Activated T-helper 1 cell treated with Interleukin-2 at 50 U/mL for 16 hours (primary cell): ENCODE results near the gene GRK6.

Source experiments
- DNase-seq: peaks from one replicate; pipeline ENCODE4 v3.0.0-alpha.2; 2020; ENCODE audit warnings: low read depth

The GRK6 gene

DNA sequence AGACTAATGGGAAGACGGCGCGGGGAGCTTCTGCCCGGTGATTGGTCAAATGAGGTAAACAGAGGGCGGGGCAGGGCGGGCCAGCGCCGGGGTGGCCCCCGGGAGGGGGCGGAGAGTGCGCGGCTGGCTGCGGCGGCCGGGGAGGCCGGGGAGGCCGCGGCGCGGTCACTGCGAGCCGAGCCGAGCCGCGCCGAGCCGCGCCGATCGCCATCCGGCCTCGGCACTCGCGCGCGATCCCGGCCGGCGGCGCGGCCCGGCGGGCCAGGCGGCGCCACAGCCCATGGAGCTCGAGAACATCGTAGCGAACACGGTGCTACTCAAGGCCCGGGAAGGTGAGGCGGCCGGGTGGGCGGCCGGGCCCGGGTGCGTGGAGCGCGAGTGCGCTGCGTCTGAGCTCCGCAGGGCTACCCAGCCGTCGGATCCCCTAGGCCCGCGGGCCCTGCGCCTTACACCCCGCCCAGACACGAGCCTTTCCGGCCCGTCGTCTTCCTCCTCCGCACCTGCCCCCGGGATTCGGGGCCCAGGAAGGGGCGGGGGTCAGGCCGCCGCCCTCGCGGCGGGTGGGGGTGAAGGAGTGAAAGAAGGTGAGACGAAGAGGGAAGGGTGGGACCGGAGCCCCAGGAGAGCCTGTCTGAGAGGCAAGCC, at the start of gene GRK6:
GRK6 (plus strand) TSS at position 111 of the 645 bp plus-strand sequence; CDS start at position 281, 170 bp downstream.
- peak; percentile 65 for DNase-seq

DNA sequence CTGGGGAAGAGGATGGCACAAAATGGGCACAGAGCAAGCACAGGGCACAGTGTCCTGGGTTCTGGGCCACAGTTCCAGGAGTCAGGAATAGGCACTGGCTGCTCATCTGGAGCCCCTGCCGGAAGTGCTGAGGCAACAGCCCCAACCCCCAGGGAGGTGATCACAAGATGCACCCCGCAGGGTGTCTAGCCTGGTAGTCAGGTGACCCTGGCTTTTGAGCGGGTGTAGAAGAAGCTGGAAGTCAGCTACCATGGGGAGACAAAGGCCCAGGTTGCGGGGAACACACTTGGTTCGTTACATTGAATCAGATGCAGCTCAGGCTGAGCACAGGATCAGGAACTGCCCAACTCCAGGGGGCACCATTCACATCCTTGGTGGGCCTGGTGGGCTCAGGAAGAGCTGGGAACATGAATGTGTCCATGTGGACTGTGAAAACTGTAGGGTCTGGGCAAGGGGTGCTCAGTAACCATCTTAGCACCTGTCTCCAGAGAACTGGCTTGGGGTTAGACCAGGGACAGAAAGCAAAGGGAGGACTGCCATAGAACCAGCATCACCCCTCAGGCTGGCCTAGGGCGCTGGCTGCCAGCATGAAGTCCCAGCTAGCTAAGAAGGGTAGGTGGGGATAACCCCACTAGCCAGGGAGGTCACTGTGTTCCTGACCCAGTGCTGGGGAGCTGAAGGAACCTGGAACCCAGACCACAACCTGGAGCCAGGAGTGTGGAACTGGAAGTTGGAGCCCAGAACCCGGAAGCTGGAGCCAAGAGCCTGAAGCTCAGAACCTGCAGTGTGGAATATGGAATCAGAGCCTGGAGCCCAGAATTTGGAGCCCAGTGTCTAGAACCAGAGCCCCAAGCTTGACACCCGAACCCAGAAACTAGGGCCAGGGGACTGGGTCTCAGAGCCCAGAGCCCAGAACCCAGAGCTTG, 48.4 kb upstream of the GRK6 start:
- DNase-seq, result no peak

DNA sequence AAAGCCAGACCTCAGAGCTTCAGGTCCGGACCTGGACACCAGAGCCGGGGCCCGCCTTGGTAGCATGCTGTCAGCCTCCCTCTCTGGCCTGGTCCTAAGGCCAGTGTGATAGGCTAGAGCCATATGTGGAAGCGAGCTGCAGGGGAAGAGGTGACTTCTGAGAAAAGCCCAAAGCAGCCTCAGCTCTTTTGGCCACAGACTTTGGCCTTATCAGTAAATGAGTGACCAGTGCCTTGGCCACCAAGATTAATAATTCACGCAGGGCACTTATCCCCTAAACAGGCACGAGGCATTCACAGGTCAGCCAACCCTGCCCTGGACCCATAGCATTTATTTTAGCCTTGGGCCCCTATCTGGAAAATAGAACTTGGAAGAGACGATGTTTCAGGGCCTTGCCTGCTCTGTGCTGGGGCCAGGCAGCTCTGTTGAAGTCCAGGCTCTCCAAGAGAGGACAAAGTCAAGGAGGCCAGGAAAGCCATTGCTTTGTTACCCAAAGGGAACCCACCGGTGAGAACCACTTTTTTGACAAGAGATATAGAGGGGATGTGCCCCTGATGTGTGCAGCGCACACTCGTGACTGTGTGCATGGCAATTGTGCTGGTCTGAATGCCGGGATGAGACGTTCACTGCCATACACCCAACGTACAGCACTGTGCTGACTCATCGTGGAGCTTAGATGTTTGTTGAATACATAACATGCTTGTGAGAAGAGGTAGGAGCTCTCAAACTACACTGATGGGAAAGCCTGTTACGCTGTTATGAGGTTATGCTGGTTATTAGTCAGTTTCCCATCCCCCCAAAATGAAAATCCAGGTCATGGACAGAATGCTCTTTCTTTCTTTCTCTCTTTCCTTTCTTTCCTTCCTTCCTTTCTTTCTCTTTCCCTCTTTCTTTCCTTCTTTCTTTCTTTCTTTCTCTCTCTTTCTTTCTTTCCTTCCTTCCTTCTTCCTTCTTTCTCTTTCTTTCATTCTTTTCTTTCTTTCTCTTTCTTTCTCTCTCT, 47.3 kb upstream of the GRK6 start:
- no peak for DNase-seq

DNA sequence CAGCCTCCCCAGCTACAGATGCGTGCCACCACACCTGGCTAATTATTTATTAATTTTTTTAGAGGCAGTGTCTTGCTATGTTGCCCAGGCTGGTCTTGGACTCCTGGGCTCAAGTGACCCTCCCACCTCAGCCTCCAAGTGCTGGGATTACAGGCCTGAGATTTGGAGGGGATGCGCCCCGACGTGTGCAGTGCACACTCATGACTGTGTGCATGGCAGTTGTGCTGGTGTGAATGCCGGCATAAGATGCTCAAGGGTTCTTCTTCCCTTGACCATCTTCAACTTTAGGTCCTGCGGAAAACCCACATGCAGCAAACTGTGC, 45.7 kb upstream of the GRK6 start:
- no peak for DNase-seq

DNA sequence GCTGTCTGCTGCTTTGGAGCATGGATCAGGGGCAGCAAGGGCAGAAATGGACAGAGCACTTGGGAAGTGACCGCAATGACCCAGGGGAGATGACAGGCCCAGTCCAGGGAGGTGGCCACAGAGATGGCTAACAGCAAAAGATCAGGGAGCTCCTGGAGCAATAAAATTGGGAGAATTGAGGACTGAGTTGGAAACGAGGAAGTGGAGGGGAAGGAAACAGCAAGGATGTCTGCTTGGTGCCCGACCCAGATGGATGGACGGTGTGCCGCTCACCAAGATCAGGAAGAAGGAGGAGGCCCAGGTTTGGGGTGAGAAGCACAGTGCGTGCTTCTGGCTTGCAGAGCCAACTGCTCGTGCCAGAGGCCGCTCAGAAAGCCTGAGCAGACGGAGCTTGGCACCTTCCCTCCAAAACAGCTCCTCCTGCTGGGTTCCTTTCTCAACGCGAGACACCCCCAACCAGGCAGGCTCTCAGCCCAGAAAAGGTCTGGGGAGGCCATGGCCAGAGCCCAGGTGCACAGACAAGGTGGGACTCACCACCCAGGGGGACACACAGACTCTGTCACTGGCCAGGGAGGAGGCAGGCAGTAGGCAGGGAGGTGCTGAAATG, 44.0 kb upstream of the GRK6 start:
- no peak for DNase-seq

DNA sequence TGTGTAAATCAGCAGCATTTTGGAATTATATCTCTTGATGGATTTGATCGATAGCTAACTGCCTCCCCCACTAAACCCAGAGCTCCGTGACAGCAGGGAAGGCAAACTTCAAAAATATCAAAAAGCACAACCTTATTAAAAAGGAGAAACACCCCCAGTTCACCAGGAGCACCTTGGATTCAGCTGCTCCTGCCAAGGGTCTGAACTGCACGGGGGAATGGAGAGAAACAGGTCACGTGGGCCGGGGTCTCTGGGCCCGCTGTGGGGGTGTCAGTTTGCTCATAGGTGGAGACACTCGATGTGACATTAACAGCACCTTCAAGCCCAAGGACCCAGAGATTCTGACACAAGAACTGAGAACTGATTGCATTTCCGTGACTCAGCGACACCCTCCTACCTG, 43.3 kb upstream of the GRK6 start:
- DNase-seq, result no peak

DNA sequence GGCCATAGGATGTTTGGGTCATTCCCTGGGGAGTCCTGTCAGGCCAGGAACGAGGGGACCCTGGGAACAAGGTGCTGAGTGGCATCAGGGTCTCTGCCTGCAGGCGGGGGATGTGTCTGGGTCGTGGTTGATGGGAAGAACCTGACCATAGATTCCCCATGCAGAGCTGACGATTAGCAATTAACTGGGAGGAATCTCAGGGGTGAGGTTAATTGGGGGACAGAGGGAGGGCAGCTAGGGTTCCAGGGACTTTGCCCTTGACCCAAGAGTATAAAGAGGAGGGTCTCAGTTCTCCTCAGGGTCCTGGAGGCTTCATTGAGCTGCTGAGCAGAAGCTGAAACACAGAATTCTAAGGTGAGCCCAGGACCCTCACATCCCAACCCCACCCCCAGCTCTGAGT, 42.3 kb upstream of the GRK6 start, which contains the start of gene SLC34A1:
SLC34A1 (plus strand) TSS at position 301 of the 400 bp plus-strand sequence. CDS start 1,308 bp downstream, outside the sequence.
- no peak for DNase-seq

DNA sequence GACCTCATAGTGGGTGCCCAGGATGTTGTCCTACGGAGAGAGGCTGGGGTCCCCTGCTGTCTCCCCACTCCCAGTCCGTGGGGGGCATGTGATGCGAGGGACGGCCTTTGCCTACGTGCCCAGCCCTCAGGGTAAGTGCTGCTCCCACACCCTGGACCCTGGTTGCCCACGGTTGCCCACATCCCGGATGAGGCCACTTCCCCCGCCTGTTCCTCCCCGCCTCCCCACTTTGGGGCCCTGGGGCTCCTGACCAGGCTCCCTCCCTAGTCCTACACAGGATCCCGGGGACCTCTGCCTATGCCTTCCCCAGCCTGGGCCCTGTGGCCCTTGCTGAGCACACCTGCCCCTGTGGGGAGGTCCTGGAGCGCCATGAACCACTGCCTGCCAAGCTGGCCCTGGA, 40.8 kb upstream of the GRK6 start:
- no peak for DNase-seq

DNA sequence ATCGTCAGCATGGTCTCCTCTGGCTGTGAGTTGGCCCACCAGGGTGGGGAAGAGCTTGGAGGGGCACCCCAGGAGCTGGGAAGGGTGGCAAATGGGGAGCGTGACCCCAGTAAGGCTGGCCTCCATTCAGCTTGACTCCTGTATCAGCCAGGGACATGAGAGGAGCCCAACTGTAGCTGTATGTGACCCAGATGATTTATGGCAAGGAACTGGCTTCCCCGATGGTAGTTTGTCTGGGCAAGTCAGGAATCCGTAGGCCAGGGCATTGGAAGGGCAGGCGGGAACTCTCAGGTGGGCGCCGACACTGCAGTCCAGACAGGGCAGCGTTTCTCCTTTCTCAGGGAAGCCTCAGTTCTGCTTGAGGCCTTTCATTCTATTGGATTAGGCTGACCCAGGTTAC, 39.9 kb upstream of the GRK6 start:
- DNase-seq, result no peak

DNA sequence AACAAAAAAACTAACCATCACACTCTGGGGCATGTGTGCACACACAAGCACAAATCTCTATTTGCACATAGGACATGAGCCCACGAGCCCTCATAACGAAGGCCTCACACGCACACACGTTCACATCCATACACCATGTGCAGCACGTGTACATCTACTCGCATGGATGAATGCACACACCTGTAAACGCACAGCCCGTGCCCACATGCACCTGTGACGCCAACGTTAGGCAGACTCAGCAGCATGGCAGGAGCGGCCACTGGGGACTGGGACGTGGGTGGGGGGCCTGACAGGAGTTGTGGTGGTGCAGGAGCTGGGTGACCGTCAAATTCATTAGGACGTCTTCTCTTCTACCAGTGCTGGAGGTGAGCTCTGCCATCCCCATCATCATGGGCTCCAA, 39.1 kb upstream of the GRK6 start:
- no peak for DNase-seq

DNA sequence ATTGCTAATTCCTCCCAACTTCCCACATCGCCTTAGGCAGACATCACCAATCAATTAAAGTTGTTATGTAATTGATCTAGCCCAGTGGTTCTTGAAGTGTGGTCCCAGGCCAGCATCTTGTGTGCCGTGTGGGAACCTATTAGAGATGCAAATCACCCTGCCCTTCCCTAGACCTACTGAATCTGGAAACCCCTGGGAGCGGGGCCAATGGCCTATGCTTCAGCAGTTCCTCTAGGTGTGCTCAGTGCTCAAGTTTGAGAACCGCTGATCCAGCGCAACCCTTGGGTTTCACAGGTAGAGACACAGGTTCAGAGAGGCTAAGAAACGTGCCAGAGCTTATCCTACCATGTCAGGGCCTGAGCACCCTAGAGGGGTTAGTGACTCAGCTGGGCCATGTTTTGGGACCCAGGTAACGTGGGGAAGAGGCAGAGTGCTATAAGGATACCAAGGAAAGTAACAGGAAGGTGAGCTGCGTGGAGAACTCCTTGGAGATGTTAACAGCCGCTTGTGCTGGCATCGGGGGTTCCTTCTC, 37.9 kb upstream of the GRK6 start:
- DNase-seq, result no peak

DNA sequence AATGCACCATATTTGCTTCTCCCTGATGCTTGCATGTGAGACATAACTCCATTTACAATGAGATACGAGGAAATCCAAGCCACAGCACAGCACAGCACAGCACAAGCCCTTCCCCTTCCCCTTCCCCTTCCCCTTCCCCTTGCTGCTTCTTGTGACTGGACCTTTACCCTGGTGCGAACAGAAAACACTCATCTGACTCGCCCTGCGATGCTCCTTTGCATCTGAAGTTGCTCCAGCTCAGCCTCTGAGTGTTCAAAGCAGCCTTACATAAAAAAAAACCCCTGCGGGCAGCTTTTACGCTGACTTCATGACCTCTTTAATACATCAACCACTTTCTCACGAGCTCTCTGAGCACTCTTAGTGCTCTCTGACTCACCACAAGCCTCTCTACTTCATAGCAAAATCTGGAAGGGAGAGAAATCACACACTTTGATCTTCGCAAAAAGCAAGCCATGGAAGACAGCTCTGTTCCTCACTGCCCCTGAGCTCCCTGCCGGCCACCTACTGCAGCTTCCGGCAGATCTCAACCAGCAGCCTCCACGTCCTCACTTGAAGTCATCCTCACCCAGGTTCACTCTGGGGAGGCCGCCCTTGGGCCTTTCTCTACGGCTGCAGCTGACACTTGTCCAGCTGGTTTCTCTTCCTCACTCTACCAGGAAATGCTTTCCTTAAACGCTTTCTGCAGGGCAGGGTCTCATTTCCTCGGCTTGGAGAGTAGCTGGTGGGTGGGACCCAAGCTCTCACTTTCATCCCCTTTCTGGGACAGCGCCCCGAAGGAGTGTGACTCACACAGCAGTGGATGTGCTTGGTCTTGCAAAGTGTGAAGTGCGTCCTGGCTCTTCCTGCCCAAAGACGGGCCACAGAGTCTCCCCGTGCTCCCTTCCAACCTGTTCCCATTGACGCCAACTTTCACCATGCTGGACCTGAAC, 37.0 kb upstream of the GRK6 start:
- DNase-seq, result peak; percentile 30

DNA sequence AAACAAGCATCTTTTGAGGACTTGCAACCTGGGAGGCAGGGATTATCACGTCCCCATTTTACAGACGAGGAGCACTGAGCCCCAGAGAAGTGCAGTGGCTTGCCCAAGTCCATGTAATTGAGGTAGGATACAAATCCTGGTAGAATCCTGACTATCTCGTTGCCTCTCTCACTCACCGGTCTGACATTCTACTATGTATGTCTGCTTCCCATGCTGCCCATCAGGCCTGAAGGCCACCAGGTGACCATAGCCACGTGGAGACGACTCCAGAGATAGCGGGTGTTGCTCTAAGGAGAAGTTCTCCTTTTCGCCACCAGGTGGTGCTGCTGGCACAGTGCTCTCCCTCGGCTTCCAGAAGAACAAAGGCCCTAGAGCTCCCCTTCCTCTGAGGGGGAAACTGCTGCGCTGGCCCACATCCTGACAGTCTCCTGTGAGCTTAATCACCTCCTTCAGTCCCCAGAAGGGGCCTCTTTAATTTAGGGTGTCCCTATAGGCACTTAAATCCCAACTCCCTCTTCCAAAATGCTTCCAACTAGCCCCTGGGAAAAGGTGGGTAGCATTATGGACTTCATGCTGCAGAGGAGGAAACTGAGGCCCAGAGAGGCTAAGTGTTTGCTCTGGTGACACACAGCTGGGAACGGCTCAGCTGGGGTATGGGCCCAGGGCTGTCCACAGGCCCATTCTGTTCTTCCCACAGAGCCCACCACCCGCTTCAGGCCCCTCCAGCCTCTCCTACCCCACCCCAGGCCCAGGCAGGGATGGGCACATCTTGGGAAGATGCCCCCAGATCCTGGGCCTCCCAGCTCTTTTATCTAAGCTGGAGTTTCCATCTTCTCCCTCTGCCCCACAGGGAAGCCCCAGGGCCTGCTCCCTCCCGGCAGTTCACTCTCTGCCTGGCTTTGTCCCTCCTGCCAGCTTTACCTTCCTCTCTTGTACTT, 35.8 kb upstream of the GRK6 start:
- peak; percentile 77 for DNase-seq

DNA sequence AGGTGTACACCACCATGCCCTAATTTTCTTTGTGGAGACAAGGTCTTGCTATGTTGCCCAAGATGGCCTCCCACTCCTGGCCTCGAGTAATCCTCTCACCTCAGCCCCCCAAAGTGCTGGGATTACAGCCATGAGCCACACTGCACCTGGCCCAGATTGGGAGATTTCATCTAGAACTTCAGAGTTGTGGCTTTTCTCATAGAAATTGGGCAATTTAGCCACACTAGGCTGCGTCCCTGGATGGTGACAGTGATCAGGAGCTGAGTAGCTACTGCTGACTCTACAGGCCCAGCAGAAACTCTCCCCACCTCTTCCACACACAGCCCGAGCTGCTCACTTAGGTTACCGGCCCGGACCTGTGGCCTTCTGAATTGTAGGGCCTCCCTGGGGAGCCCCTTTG, 33.7 kb upstream of the GRK6 start:
- no peak for DNase-seq

DNA sequence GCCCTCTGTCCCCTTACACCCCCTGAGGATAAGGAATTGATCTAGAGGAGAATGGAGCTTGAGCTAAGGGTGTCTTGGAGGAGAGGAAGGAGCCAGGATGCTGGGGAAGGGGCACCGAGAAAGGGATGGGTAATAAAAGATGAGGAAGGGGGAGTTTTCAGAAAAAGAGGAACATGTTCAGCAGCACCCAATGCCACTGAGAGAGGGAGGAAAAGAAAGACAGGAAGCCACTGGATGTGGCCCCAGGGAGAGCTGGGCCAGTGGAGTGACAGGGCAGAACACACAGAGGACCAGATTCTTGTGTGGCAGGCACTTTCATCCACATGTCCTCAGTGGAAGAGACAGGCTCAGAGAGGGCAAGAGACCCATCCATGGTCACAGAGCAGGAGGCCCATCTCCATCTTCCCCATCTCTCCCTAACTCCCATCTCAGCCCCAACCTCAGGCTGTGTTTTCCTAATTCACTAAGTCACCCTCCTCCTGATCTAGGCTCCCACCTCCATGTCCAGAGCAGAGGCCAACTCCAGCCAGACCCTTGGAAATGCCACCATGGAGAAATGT, 33.2 kb upstream of the GRK6 start:
- no peak for DNase-seq

DNA sequence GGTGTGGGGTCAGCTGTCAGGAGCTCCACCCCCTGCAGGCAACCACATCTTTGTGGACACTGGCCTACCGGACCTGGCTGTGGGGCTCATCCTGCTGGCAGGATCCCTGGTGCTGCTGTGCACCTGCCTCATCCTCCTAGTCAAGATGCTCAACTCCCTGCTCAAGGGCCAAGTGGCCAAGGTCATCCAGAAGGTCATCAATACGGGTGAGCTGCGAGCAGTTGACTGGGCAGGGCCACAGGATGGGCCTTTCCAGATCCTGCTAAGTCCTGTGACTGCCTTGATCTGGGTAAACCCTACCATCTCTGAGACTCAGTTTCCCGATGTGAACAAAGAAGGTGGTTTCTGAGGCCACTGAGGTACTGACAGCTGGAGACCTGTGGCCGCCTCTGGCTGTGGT, 32.5 kb upstream of the GRK6 start:
- DNase-seq, result no peak

DNA sequence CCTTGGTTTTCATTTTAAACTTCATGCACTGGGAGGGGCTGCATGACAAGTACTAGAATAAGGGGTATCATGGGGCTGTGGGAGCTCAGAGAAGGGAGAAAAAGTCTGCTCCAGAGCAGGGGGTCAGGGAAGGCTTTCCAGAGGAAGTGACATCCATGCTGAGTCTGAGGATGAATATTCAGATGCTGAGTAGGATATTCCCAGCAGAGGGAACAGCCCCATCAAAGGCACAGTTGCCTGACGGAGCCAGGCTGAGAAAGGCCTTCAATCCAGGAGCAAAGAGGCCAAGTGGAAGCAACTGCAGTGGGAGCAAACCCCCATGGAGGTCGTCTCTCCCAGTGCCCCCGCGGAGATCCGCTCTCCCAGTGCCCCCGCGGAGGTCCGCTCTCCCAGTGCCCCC, 30.4 kb upstream of the GRK6 start:
- no peak for DNase-seq

DNA sequence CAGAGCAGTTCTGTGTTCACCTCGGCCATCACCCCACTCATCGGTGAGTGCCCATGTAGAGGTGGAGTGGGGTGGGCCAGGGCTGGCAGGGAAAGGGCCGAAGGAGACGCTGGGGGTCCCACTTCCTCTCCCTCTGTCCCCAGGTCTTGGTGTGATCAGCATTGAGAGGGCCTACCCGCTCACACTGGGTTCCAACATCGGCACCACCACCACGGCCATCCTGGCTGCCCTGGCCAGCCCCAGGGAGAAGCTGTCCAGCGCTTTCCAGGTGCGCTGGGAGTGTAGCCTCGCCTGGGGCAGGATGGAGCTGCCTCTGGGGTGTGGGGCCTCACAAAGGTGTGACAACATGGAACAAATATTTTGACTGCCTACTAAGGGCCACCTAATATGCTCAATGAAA, 29.7 kb upstream of the GRK6 start:
- no peak for DNase-seq

DNA sequence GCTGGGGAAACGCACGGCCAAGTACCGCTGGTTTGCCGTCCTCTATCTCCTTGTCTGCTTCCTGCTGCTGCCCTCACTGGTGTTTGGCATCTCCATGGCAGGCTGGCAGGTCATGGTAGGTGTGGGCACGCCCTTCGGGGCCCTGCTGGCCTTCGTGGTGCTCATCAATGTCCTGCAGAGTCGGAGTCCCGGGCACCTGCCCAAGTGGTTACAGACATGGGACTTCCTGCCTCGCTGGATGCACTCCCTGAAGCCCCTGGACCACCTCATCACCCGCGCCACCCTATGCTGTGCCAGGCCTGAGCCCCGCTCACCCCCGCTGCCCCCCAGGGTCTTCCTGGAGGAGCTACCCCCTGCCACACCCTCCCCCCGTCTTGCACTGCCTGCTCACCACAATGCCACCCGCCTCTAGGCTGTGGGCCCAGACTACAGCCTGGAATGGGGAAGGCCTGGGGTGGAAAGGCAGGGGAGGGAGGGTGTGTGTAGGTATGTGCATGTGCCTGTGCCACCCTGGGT, 28.5 kb upstream of the GRK6 start:
- no peak for DNase-seq
